Omental fat pad (tissue), 4 donors: ENCODE results near the gene NCOA3. TPM values are rescaled to one million over a fixed set of nuclear protein-coding genes. Genes with fewer than 3 reads are reported as not detected.
"Not testable (repeated sequence)": the region's sequence is repeated elsewhere in the genome, so short reads cannot be mapped to it uniquely, and the experiment has no call there.

Experiments
- ATAC-seq: fragments of 150-250 bp; one replicate; pipeline ENCODE4 v1.9.1; 2016; ENCODE audit warnings: mild to moderate bottlenecking, moderate library complexity; ENCODE audit not compliant: low FRiP score
- DNase-seq: peaks from one replicate; pipeline ENCODE4 v3.0.0-alpha.2; 2019; ENCODE audit warnings: low spot score
- CTCF ChIP-seq, 3 donors: fragments of 450-650 bp; IDR thresholded peaks; one replicate each; pipeline ENCODE4 v1.5.1; 2016 to 2017; ENCODE audit warnings: antibody characterized with exemption in 3 of 3, mild to moderate bottlenecking in 3 of 3, moderate library complexity in 2 of 3
- total RNA-seq, 4 donors: library from RNA; depleted of rRNA; stranded (reverse); fragments of >200 nt; gene quantifications; one replicate each; pipeline ENCODE4 v1.1.0, GENCODE V29; 2016

The NCOA3 gene
- total RNA-seq, 4 donors from 2014 or later: 33.7 to 70.6 (median 43.7) TPM

- DNase-seq (no peak), ATAC-seq (no peak)
- TF ChIP-seq CTCF (IDR thresholded peaks at IDR 0.05): no peak
Measured at GRCh38 chr20:47588158-47588557, 86.5 kb downstream of the NCOA3 start.

- no peak for TF ChIP-seq CTCF (IDR thresholded peaks at IDR 0.05)
- DNase-seq: no peak
- ATAC-seq: no peak
Measured at GRCh38 chr20:47591231-47591630, 89.5 kb downstream of the NCOA3 start.

- no peak for TF ChIP-seq CTCF (IDR thresholded peaks at IDR 0.05)
- ATAC-seq (no peak), DNase-seq (no peak)
Measured at GRCh38 chr20:47594157-47594556, 92.5 kb downstream of the NCOA3 start.

GRCh38 chr20:47595138-47595537 is 93.5 kb downstream of the NCOA3 start:
- not testable (repeated sequence) for DNase-seq, ATAC-seq

- ATAC-seq: no peak
- no peak for DNase-seq
- no peak for TF ChIP-seq CTCF (IDR thresholded peaks at IDR 0.05)
Measured at GRCh38 chr20:47596003-47596571, 94.4 kb downstream of the NCOA3 start.

- TF ChIP-seq CTCF (IDR thresholded peaks at IDR 0.05): no peak
- ATAC-seq (no peak), DNase-seq (no peak)
Measured at GRCh38 chr20:47597090-47597489, 95.4 kb downstream of the NCOA3 start.

- no peak for DNase-seq
- no peak for TF ChIP-seq CTCF (IDR thresholded peaks at IDR 0.05)
- ATAC-seq: no peak
Measured at GRCh38 chr20:47598911-47599744, 97.4 kb downstream of the NCOA3 start.
